ENCODE data around the gene FBN2.

FBN2 gene

DNA sequence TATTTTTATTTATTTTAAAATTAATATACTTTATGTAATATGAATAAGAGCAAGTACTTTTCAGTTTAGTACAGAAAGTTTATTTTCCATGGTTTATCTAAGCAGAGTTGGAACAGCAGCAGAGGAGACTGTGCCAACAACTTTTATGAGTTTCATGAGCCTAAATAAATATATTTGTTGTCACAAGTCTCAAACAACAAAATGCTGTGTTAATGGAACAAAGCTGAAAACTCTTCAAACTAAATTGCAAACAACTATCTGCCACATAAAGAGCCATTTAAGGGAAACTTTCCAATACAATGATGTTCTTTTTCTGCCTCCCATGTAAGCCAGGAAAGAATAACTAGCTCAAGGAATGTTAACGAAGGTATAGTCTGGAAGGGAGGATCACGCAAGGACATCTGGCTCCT, 96.1 kb downstream of the FBN2 start:
- TF ChIP-seq TCF12 (IDR thresholded peaks at IDR 0.05; ENCODE audit: low read depth), result no peak
- no peak for TF ChIP-seq FOXM1 (IDR thresholded peaks at IDR 0.05; ENCODE audit: borderline replicate concordance, low read depth)
- TF ChIP-seq TAF1 (IDR thresholded peaks at IDR 0.05; ENCODE audit: low read depth), result no peak
- TF ChIP-seq EGR1 (IDR thresholded peaks at IDR 0.05), result no peak

DNA sequence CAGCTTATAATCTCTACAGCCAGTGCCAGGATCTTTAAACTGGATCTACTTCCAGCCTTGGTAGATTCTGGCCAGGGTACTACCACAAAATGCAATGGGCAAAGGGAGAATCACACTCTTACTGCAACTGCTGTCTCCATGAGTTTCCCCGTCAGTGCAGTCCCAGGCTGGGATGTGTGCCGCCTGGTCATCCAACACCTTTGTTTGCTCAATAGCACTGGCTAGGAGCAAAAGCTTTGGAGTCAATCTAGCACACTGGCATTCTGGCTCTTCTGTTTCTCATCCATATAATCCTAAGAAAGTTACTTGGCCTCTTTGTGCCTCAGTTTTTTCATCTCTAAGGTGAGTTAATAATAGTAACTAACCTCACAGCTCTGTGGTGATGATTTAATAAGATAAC, 96.9 kb downstream of the FBN2 start:
- no peak for TF ChIP-seq EGR1 (IDR thresholded peaks at IDR 0.05)

DNA sequence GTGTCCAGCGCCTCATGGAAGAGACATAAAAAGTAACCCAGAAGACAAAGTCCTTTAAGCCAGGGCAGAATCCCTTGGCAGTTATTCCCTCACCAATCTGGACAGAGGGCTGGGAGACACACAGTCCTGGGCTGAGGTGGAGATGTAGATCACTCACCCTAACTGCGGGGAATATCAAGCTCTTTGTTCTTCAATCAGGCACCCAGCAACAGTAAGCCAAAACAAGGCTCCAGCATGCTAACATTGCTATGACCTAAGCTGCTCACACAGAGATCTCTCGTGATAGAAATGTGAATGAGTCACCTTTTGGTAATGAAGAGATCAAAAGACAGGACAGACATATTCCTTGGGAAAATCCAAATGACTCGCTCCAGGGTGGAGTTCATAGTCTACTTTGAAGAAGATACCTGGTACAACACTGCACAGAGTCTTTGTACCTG, 101.3 kb downstream of the FBN2 start:
- TF ChIP-seq, protein P1, sequence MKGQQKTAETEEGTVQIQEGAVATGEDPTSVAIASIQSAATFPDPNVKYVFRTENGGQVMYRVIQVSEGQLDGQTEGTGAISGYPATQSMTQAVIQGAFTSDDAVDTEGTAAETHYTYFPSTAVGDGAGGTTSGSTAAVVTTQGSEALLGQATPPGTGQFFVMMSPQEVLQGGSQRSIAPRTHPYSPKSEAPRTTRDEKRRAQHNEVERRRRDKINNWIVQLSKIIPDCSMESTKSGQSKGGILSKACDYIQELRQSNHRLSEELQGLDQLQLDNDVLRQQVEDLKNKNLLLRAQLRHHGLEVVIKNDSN (IDR thresholded peaks at IDR 0.05), result no peak
- TF ChIP-seq FOXM1 (IDR thresholded peaks at IDR 0.05; ENCODE audit: borderline replicate concordance, low read depth) (no peak), CEBPB (IDR thresholded peaks at IDR 0.05) (no peak), TEAD4 (IDR thresholded peaks at IDR 0.05) (no peak), EGR1 (IDR thresholded peaks at IDR 0.05) (no peak), ZBTB7A (IDR thresholded peaks at IDR 0.05; ENCODE audit: low read depth) (no peak), CREB1 (IDR thresholded peaks at IDR 0.05; ENCODE audit: low read depth) (no peak), RAD21 (IDR thresholded peaks at IDR 0.05; ENCODE audit: low read depth) (no peak)
- TF ChIP-seq, protein P2, sequence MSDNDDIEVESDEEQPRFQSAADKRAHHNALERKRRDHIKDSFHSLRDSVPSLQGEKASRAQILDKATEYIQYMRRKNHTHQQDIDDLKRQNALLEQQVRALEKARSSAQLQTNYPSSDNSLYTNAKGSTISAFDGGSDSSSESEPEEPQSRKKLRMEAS (IDR thresholded peaks at IDR 0.05), result no peak

DNA sequence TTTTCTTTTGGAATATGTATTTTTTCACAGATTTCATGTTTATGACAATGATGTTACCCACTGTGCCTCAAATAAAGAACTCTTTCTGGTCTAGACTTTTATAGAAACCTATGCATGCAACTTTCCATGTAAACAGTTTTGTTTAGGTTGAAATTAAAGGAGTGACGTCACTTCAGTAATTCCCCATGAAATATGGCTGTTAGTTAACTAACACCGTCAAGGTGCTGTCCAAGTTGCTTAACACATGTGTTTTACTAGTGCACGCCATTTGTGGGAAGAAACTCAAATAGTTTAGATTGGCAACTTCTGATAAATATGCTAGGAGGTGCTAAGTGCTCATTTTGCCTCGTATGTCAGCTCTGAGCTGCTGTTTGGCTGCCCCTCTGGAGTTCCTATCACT, 102.2 kb downstream of the FBN2 start:
- TF ChIP-seq, protein P3, sequence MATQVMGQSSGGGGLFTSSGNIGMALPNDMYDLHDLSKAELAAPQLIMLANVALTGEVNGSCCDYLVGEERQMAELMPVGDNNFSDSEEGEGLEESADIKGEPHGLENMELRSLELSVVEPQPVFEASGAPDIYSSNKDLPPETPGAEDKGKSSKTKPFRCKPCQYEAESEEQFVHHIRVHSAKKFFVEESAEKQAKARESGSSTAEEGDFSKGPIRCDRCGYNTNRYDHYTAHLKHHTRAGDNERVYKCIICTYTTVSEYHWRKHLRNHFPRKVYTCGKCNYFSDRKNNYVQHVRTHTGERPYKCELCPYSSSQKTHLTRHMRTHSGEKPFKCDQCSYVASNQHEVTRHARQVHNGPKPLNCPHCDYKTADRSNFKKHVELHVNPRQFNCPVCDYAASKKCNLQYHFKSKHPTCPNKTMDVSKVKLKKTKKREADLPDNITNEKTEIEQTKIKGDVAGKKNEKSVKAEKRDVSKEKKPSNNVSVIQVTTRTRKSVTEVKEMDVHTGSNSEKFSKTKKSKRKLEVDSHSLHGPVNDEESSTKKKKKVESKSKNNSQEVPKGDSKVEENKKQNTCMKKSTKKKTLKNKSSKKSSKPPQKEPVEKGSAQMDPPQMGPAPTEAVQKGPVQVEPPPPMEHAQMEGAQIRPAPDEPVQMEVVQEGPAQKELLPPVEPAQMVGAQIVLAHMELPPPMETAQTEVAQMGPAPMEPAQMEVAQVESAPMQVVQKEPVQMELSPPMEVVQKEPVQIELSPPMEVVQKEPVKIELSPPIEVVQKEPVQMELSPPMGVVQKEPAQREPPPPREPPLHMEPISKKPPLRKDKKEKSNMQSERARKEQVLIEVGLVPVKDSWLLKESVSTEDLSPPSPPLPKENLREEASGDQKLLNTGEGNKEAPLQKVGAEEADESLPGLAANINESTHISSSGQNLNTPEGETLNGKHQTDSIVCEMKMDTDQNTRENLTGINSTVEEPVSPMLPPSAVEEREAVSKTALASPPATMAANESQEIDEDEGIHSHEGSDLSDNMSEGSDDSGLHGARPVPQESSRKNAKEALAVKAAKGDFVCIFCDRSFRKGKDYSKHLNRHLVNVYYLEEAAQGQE (IDR thresholded peaks at IDR 0.05; ENCODE audit: low read depth), result no peak
- TF ChIP-seq NFIC (IDR thresholded peaks at IDR 0.05) (no peak), FOXM1 (IDR thresholded peaks at IDR 0.05; ENCODE audit: borderline replicate concordance, low read depth) (no peak), TAF1 (IDR thresholded peaks at IDR 0.05; ENCODE audit: low read depth) (no peak)
- TF ChIP-seq, protein P1 (IDR thresholded peaks at IDR 0.05), result no peak

DNA sequence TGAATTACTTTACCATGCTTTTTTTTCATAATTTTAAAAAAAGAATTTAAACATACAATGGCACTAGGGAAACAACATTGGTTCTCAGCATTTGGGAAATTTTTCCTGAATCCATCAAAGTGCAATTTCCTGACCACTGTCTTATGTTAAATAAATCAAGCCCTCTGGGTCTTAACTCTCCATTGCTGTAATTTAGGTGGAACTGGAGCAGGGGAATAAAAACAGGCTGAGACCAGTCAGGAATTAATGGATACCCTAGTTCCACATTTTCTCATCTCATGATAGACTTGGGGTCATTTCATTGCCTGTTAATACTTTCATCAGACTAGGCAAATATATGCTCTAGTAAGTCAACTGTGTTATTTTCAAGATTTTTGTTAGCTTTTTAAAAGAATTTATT, 103.1 kb downstream of the FBN2 start:
- TF ChIP-seq EGR1 (IDR thresholded peaks at IDR 0.05), result no peak
- no peak for TF ChIP-seq NFIC (IDR thresholded peaks at IDR 0.05)
- no peak for TF ChIP-seq TCF12 (IDR thresholded peaks at IDR 0.05; ENCODE audit: low read depth)
- TF ChIP-seq, protein P1 (IDR thresholded peaks at IDR 0.05), result no peak
- TF ChIP-seq RAD21 (IDR thresholded peaks at IDR 0.05; ENCODE audit: low read depth), result no peak
- TF ChIP-seq, protein P3 (IDR thresholded peaks at IDR 0.05; ENCODE audit: low read depth), result no peak
- no peak for TF ChIP-seq YY1 (IDR thresholded peaks at IDR 0.05; ENCODE audit: low read depth)
- no peak for TF ChIP-seq CEBPB (IDR thresholded peaks at IDR 0.05)
- no peak for TF ChIP-seq ZBTB7A (IDR thresholded peaks at IDR 0.05; ENCODE audit: low read depth)
- TF ChIP-seq TAF1 (IDR thresholded peaks at IDR 0.05; ENCODE audit: low read depth), result no peak
- TF ChIP-seq TEAD4 (IDR thresholded peaks at IDR 0.05), result no peak
- TF ChIP-seq EP300 (IDR thresholded peaks at IDR 0.05; ENCODE audit: borderline replicate concordance), result no peak
- TF ChIP-seq, protein P2 (IDR thresholded peaks at IDR 0.05), result no peak
- TF ChIP-seq FOXM1 (IDR thresholded peaks at IDR 0.05; ENCODE audit: borderline replicate concordance, low read depth), result no peak

DNA sequence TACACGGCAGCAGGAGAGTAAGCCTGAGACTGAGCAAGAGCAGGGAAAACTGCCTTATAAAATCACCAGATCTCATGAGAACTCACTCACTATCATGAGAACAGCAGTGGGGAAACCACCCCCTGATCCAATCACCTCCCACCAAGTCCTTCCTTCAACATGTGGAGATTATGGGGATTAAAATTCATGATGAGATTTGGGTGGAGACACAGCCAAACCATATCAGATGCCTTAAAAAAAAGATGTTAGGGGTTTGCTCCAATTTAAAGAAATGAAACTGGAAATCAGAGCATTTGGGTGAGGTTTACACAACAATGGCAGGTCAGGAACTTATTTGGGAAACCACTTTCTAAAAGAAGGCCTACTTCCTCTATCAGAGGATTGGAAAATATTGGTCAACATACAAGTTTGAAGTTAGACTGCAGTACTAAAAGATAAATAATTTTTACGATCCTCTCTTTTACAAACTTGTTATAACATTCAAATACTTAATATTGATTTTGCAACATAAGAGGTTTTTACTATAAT, 105.1 kb downstream of the FBN2 start:
- TF ChIP-seq, protein P1 (IDR thresholded peaks at IDR 0.05), result no peak
- TF ChIP-seq, protein P3 (IDR thresholded peaks at IDR 0.05; ENCODE audit: low read depth), result no peak
- TF ChIP-seq, protein P2 (IDR thresholded peaks at IDR 0.05), result no peak
- no peak for TF ChIP-seq TCF12 (IDR thresholded peaks at IDR 0.05; ENCODE audit: low read depth)
- no peak for TF ChIP-seq NFIC (IDR thresholded peaks at IDR 0.05)
- no peak for TF ChIP-seq ZBTB7A (IDR thresholded peaks at IDR 0.05; ENCODE audit: low read depth)
- no peak for TF ChIP-seq EGR1 (IDR thresholded peaks at IDR 0.05)
- no peak for TF ChIP-seq RAD21 (IDR thresholded peaks at IDR 0.05; ENCODE audit: low read depth)
- TF ChIP-seq CEBPB (IDR thresholded peaks at IDR 0.05), result no peak
- TF ChIP-seq YY1 (IDR thresholded peaks at IDR 0.05; ENCODE audit: low read depth), result no peak
- no peak for TF ChIP-seq EP300 (IDR thresholded peaks at IDR 0.05; ENCODE audit: borderline replicate concordance)
- TF ChIP-seq TEAD4 (IDR thresholded peaks at IDR 0.05), result no peak
- no peak for TF ChIP-seq CREB1 (IDR thresholded peaks at IDR 0.05; ENCODE audit: low read depth)
- no peak for TF ChIP-seq FOXM1 (IDR thresholded peaks at IDR 0.05; ENCODE audit: borderline replicate concordance, low read depth)
- no peak for TF ChIP-seq TAF1 (IDR thresholded peaks at IDR 0.05; ENCODE audit: low read depth)
